Keratinocyte (primary cell): Measurements from ENCODE around the gene SAMD10. TPM values are rescaled to one million over a fixed set of nuclear protein-coding genes. Genes with fewer than 3 reads are reported as not detected.

ENCODE experiments used
- DNase-seq: peaks from one replicate; pipeline ENCODE4 v3.0.0-alpha.2; 2011; ENCODE audit warnings: low read depth, missing footprints, low spot score
- FAIRE-seq: peaks from 2 replicates; lab custom pipeline; 2011; peaks lifted over from hg19 to GRCh38; lab: Jason Lieb, UNC
- H2AFZ ChIP-seq: 2 replicates; pipeline ENCODE4 v1.6.0; 2012; ENCODE audit warnings: low read length, control low read depth, inconsistent platforms; ENCODE audit not compliant: control insufficient read depth
- H3K27ac ChIP-seq: 2 replicates; pipeline ENCODE4 v1.5.1; 2011; ENCODE audit warnings: low read length; ENCODE audit not compliant: control insufficient read depth, insufficient read depth
- H3K27me3 ChIP-seq: 3 replicates; pipeline ENCODE4 v1.6.0; 2011; ENCODE audit warnings: low read length; ENCODE audit not compliant: control insufficient read depth, insufficient read depth; ENCODE audit errors: extremely low read depth
- H3K36me3 ChIP-seq, 2 experiments: 2 replicates in 1 of 2; 3 replicates in 1 of 2; pipeline ENCODE4 v1.5.1; 2011; ENCODE audit warnings: low read length in 2 of 2, mild to moderate bottlenecking in 1 of 2; ENCODE audit not compliant: control insufficient read depth in 2 of 2, insufficient read depth in 2 of 2; ENCODE audit errors: extremely low read depth in 1 of 2
- H3K4me1 ChIP-seq: 3 replicates; pipeline ENCODE4 v1.5.1; 2011; ENCODE audit warnings: low read length; ENCODE audit not compliant: control insufficient read depth, insufficient read depth; ENCODE audit errors: extremely low read depth
- H3K4me2 ChIP-seq: 3 replicates; pipeline ENCODE4 v1.6.0; 2011; ENCODE audit warnings: low read depth, low read length; ENCODE audit not compliant: control insufficient read depth, insufficient read depth; ENCODE audit errors: extremely low read depth
- H3K4me3 ChIP-seq, 3 experiments: fragments of 200-600 bp in 1 of 3; sonication (generic) in 1 of 3; 2 replicates in 2 of 3; 3 replicates in 1 of 3; pipeline ENCODE4 v1.5.1; 2011 to 2016; ENCODE audit warnings: low read length in 3 of 3, mild to moderate bottlenecking in 3 of 3, control low read depth in 2 of 3, inconsistent platforms in 1 of 3, low read depth in 1 of 3, mixed read lengths in 1 of 3, mixed run types in 1 of 3, moderate library complexity in 1 of 3; ENCODE audit not compliant: control insufficient read depth in 2 of 3, insufficient read depth in 2 of 3; ENCODE audit errors: extremely low read depth in 1 of 3
- H3K79me2 ChIP-seq: 2 replicates; pipeline ENCODE4 v1.6.0; 2012; ENCODE audit warnings: low read length; ENCODE audit not compliant: control insufficient read depth, insufficient read depth
- H3K9ac ChIP-seq: 3 replicates; pipeline ENCODE4 v1.6.0; 2011; ENCODE audit warnings: low read length; ENCODE audit not compliant: control insufficient read depth, insufficient read depth; ENCODE audit errors: extremely low read depth
- H3K9me1 ChIP-seq: 3 replicates; pipeline ENCODE4 v1.6.0; 2011; ENCODE audit warnings: low read length; ENCODE audit not compliant: control insufficient read depth, insufficient read depth; ENCODE audit errors: extremely low read depth
- H3K9me3 ChIP-seq: 2 replicates; pipeline ENCODE4 v1.5.1; 2012; ENCODE audit warnings: low read depth, low read length; ENCODE audit not compliant: control insufficient read depth
- H4K20me1 ChIP-seq: 3 replicates; pipeline ENCODE4 v1.6.0; 2011; ENCODE audit warnings: low read length; ENCODE audit not compliant: control insufficient read depth, insufficient read depth; ENCODE audit errors: extremely low read depth
- CTCF ChIP-seq, 3 experiments: IDR thresholded peaks in 1 of 3; conservative IDR thresholded peaks in 1 of 3; optimal IDR thresholded peaks in 1 of 3; 2 replicates in 2 of 3; 3 replicates in 1 of 3; pipeline versions ENCODE3 to v1.5.1; 2011; ENCODE audit warnings: low read length in 3 of 3, mild to moderate bottlenecking in 3 of 3, moderate library complexity in 2 of 3, control low read depth in 1 of 3, inconsistent platforms in 1 of 3; ENCODE audit not compliant: insufficient read depth in 2 of 3; ENCODE audit errors: extremely low read depth in 1 of 3
- EZH2 ChIP-seq: IDR thresholded peaks from one replicate; pipeline ENCODE4 v1.6.1; 2012; ENCODE audit warnings: inconsistent platforms, mild to moderate bottlenecking, low read length, moderate library complexity
- dilution Hi-C: fragments of 300-500 bp; cut with MboI; formaldehyde crosslinking; loops from one replicate; pipeline ENCODE4 v1.7.0; 2020; ENCODE audit warnings: low sequenced_read_pairs; ENCODE audit not compliant: extremely low pct_ligation_motif_present
- polyA plus RNA-seq, 5 experiments: library from polyadenylated mRNA; depleted of rRNA in 3 of 5; stranded (reverse) in 3 of 5; stranded (forward) in 1 of 5; unstranded in 1 of 5; fragments of >200 nt; gene quantifications; 1 replicate in 1 of 5; 2 replicates in 3 of 5; 3 replicates in 1 of 5; pipeline versions ENCODE4 v1.2.1 to v1.2.3, GENCODE V29; 2011 to 2012; ENCODE audit warnings: missing spikeins in 2 of 5, low read depth in 1 of 5, low replicate concordance in 1 of 5

The SAMD10 gene
- polyA plus RNA-seq, 1 donor (not counting 4 experiments of a cell fraction or from before 2014, with no cell fraction given), result 0.45 TPM

- Histone ChIP-seq H3K36me3 (peaks cover 17 to 22% of the 10 kb centered on the region in 2 experiments), H3K27me3 (no peaks in the 10 kb centered on the region), H3K4me3 (no peak overlapping the region), H3K4me1 (peaks cover 50% of the 10 kb centered on the region), H3K9ac (no peak overlapping the region), H2AFZ (no peak overlapping the region), H4K20me1 (peaks cover 47% of the 10 kb centered on the region), H3K4me2 (peak overlapping the region; percentile 55), H3K9me3 (no peaks in the 10 kb centered on the region), H3K9me1 (peaks cover 8% of the 10 kb centered on the region), H3K79me2 (peaks cover 66% of the 10 kb centered on the region), H3K27ac (no peak overlapping the region)
- no peak for FAIRE-seq
- no peak for TF ChIP-seq EZH2
- no peak for DNase-seq
- dilution Hi-C loops, result no loop called here
Observed at GRCh38 chr20:63947638-63948456, 31.6 kb downstream of the SAMD10 start.

GRCh38 chr20:63946986-63947637 is 32.3 kb downstream of the SAMD10 start:
- Histone ChIP-seq H3K9me1 (peaks cover 8% of the 10 kb centered on the region), H3K9ac (no peak overlapping the region), H3K9me3 (no peaks in the 10 kb centered on the region), H3K27ac (no peak overlapping the region), H3K4me2 (no peak overlapping the region), H2AFZ (no peak overlapping the region), H4K20me1 (peaks cover 49% of the 10 kb centered on the region), H3K79me2 (peaks cover 58% of the 10 kb centered on the region), H3K4me1 (peaks cover 51% of the 10 kb centered on the region), H3K4me3 (no peak overlapping the region), H3K36me3 (peaks cover 16 to 22% of the 10 kb centered on the region in 2 experiments), H3K27me3 (no peaks in the 10 kb centered on the region)
- no peak for TF ChIP-seq CTCF (optimal IDR thresholded peaks at IDR 0.05 in 1 of 3, IDR thresholded peaks at IDR 0.05 in 1 of 3, conservative IDR thresholded peaks at IDR 0.05 in 1 of 3; ENCODE audit: extremely low read depth in 1 of 3, insufficient read depth in 2 of 3, low read length in 3 of 3)
- TF ChIP-seq EZH2, result no peak
- dilution Hi-C loops, result no loop called here
- FAIRE-seq (no peak), DNase-seq (no peak)
